Activated naive CD8-positive, alpha-beta T cell treated with anti-CD3 and anti-CD28 coated beads for 36 hours (primary cell): ENCODE data around the gene ASIC3. TPM values are rescaled to one million over a fixed set of nuclear protein-coding genes. Genes with fewer than 3 reads are reported as not detected.

ENCODE experiments used
- DNase-seq: peaks from one replicate; pipeline ENCODE4 v3.0.0; 2021
- H3K27ac Mint-ChIP-seq: one replicate; pipeline ENCODE4 v1.8.0; 2022; ENCODE audit warnings: mild to moderate bottlenecking, moderate library complexity, mixed read lengths
- H3K27me3 Mint-ChIP-seq: one replicate; pipeline ENCODE4 v1.8.0; 2022; ENCODE audit warnings: mild to moderate bottlenecking, mixed read lengths
- H3K36me3 Mint-ChIP-seq: one replicate; pipeline ENCODE4 v1.8.0; 2021; ENCODE audit warnings: mild to moderate bottlenecking, mixed read lengths
- H3K4me1 Mint-ChIP-seq: one replicate; pipeline ENCODE4 v1.8.0; 2021; ENCODE audit warnings: mixed read lengths
- H3K4me3 Mint-ChIP-seq: one replicate; pipeline ENCODE4 v1.8.0; 2022; ENCODE audit warnings: mild to moderate bottlenecking, moderate library complexity, mixed read lengths
- H3K9me3 Mint-ChIP-seq: one replicate; pipeline ENCODE4 v1.8.0; 2022; ENCODE audit warnings: mixed read lengths
- total RNA-seq, 2 experiments: library from RNA; stranded (reverse); gene quantifications; one replicate each; pipeline ENCODE4 v1.2.3, GENCODE V29; 2021

ASIC3 gene
- total RNA-seq, 2 experiments from 2014 or later, result 2.7 to 3.2 TPM

GRCh38 chr7:151087245-151088018 lies 39.1 kb downstream of the ASIC3 start:
- peaks cover 30% of the 10 kb centered on the region for H3K4me1 Mint-ChIP-seq
- H3K36me3 Mint-ChIP-seq, result no peaks in the 10 kb centered on the region
- peak overlapping the region; percentile 84 for H3K4me3 Mint-ChIP-seq
- DNase-seq, result peak; percentile 40
- peak overlapping the region; percentile 63 for H3K27ac Mint-ChIP-seq
- no peaks in the 10 kb centered on the region for H3K9me3 Mint-ChIP-seq
- H3K27me3 Mint-ChIP-seq, result peaks cover 24% of the 10 kb centered on the region

- H3K36me3 Mint-ChIP-seq, result no peaks in the 10 kb centered on the region
- H3K9me3 Mint-ChIP-seq, result no peaks in the 10 kb centered on the region
- peak overlapping the region; percentile 84 for H3K4me3 Mint-ChIP-seq
- H3K4me1 Mint-ChIP-seq, result peaks cover 26% of the 10 kb centered on the region
- DNase-seq, result no peak
- no peak overlapping the region for H3K27ac Mint-ChIP-seq
- peaks cover 24% of the 10 kb centered on the region for H3K27me3 Mint-ChIP-seq
Measured at GRCh38 chr7:151088019-151088855, 39.9 kb downstream of the ASIC3 start.

- Mint-ChIP-seq H3K4me3 (peak overlapping the region; percentile 46), H3K9me3 (no peaks in the 10 kb centered on the region), H3K36me3 (no peaks in the 10 kb centered on the region), H3K27ac (peak overlapping the region; percentile 36), H3K4me1 (peaks cover 23% of the 10 kb centered on the region), H3K27me3 (peaks cover 24% of the 10 kb centered on the region)
- DNase-seq, result no peak
Measured at GRCh38 chr7:151088856-151089699, 40.7 kb downstream of the ASIC3 start.

- no peak for DNase-seq
- Mint-ChIP-seq H3K4me3 (no peak overlapping the region), H3K9me3 (no peaks in the 10 kb centered on the region), H3K4me1 (peaks cover 19% of the 10 kb centered on the region), H3K27ac (no peak overlapping the region), H3K27me3 (peaks cover 16% of the 10 kb centered on the region), H3K36me3 (no peaks in the 10 kb centered on the region)
Measured at GRCh38 chr7:151089893-151090730, 41.8 kb downstream of the ASIC3 start.

- peaks cover 11% of the 10 kb centered on the region for H3K4me1 Mint-ChIP-seq
- no peaks in the 10 kb centered on the region for H3K9me3 Mint-ChIP-seq
- H3K27ac Mint-ChIP-seq, result no peak overlapping the region
- DNase-seq, result no peak
- peaks cover 7% of the 10 kb centered on the region for H3K27me3 Mint-ChIP-seq
- H3K36me3 Mint-ChIP-seq, result no peaks in the 10 kb centered on the region
- H3K4me3 Mint-ChIP-seq, result no peak overlapping the region
Measured at GRCh38 chr7:151091003-151091402, 42.7 kb downstream of the ASIC3 start.

GRCh38 chr7:151091431-151091830 lies 43.1 kb downstream of the ASIC3 start:
- no peak overlapping the region for H3K4me3 Mint-ChIP-seq
- peaks cover 11% of the 10 kb centered on the region for H3K4me1 Mint-ChIP-seq
- peaks cover 7% of the 10 kb centered on the region for H3K27me3 Mint-ChIP-seq
- no peak overlapping the region for H3K27ac Mint-ChIP-seq
- DNase-seq, result no peak
- H3K36me3 Mint-ChIP-seq, result no peaks in the 10 kb centered on the region
- H3K9me3 Mint-ChIP-seq, result no peaks in the 10 kb centered on the region

- H3K36me3 Mint-ChIP-seq, result no peaks in the 10 kb centered on the region
- peaks cover 7% of the 10 kb centered on the region for H3K27me3 Mint-ChIP-seq
- no peak for DNase-seq
- H3K4me3 Mint-ChIP-seq, result no peak overlapping the region
- no peak overlapping the region for H3K27ac Mint-ChIP-seq
- peaks cover 11% of the 10 kb centered on the region for H3K4me1 Mint-ChIP-seq
- H3K9me3 Mint-ChIP-seq, result no peaks in the 10 kb centered on the region
Measured at GRCh38 chr7:151091988-151092387, 43.7 kb downstream of the ASIC3 start.

GRCh38 chr7:151093748-151094147 lies 45.4 kb downstream of the ASIC3 start:
- no peak for DNase-seq
- Mint-ChIP-seq H3K27me3 (peaks cover 7% of the 10 kb centered on the region), H3K4me1 (peaks cover 5% of the 10 kb centered on the region), H3K27ac (no peak overlapping the region), H3K36me3 (no peaks in the 10 kb centered on the region), H3K4me3 (no peak overlapping the region), H3K9me3 (no peaks in the 10 kb centered on the region)

- Mint-ChIP-seq H3K4me3 (no peak overlapping the region), H3K9me3 (no peaks in the 10 kb centered on the region), H3K27ac (no peak overlapping the region), H3K27me3 (peaks cover 2% of the 10 kb centered on the region), H3K4me1 (no peaks in the 10 kb centered on the region), H3K36me3 (no peaks in the 10 kb centered on the region)
- no peak for DNase-seq
Measured at GRCh38 chr7:151094675-151095074, 46.3 kb downstream of the ASIC3 start.

- Mint-ChIP-seq H3K4me3 (no peak overlapping the region), H3K4me1 (no peaks in the 10 kb centered on the region), H3K9me3 (no peaks in the 10 kb centered on the region), H3K27me3 (no peaks in the 10 kb centered on the region), H3K27ac (no peak overlapping the region), H3K36me3 (no peaks in the 10 kb centered on the region)
- DNase-seq, result no peak
Measured at GRCh38 chr7:151095123-151095797, 46.9 kb downstream of the ASIC3 start.

GRCh38 chr7:151095828-151096475 lies 47.6 kb downstream of the ASIC3 start:
- Mint-ChIP-seq H3K9me3 (no peaks in the 10 kb centered on the region), H3K4me3 (no peak overlapping the region), H3K27ac (no peak overlapping the region), H3K36me3 (no peaks in the 10 kb centered on the region), H3K27me3 (no peaks in the 10 kb centered on the region), H3K4me1 (no peaks in the 10 kb centered on the region)
- no peak for DNase-seq

GRCh38 chr7:151099486-151100211 lies 51.3 kb downstream of the ASIC3 start:
- H3K4me1 Mint-ChIP-seq, result no peaks in the 10 kb centered on the region
- no peaks in the 10 kb centered on the region for H3K9me3 Mint-ChIP-seq
- H3K27ac Mint-ChIP-seq, result no peak overlapping the region
- no peaks in the 10 kb centered on the region for H3K27me3 Mint-ChIP-seq
- DNase-seq, result no peak
- no peaks in the 10 kb centered on the region for H3K36me3 Mint-ChIP-seq
- no peak overlapping the region for H3K4me3 Mint-ChIP-seq

- H3K36me3 Mint-ChIP-seq, result no peaks in the 10 kb centered on the region
- H3K4me1 Mint-ChIP-seq, result no peaks in the 10 kb centered on the region
- no peaks in the 10 kb centered on the region for H3K9me3 Mint-ChIP-seq
- no peak overlapping the region for H3K27ac Mint-ChIP-seq
- no peak overlapping the region for H3K4me3 Mint-ChIP-seq
- H3K27me3 Mint-ChIP-seq, result no peaks in the 10 kb centered on the region
- DNase-seq, result no peak
Measured at GRCh38 chr7:151100921-151101320, 52.6 kb downstream of the ASIC3 start.
